ENCODE results near the gene SYNPR.

Gene SYNPR

GRCh38 chr3:63456901-63457300 is 178.8 kb downstream of the SYNPR start:
- Histone ChIP-seq H3F3A (ENCODE audit: insufficient read depth, low read length) (no peaks in the 10 kb centered on the region), H4K20me1 (ENCODE audit: insufficient read depth, low read length) (no peaks in the 10 kb centered on the region), H3K9me3 (ENCODE audit: low read length) (no peaks in the 10 kb centered on the region), H3K4me3 (ENCODE audit: low read depth, low read length, poor library complexity, severe bottlenecking) (no peak overlapping the region), H3K4me2 (ENCODE audit: low read length) (no peak overlapping the region), H3K27me3 (ENCODE audit: insufficient read depth, low read length) (no peaks in the 10 kb centered on the region), H3K9ac (ENCODE audit: low read length) (no peak overlapping the region), H2AFZ (ENCODE audit: low read length) (no peak overlapping the region), H3K9me2 (ENCODE audit: low read depth, low read length) (no peaks in the 10 kb centered on the region), H3K4me1 (ENCODE audit: insufficient read depth, low read length, severe bottlenecking) (no peaks in the 10 kb centered on the region), H3K79me2 (ENCODE audit: insufficient read depth, low read length) (no peaks in the 10 kb centered on the region), H3K36me3 (ENCODE audit: insufficient read depth, low read length) (no peaks in the 10 kb centered on the region), H3K27ac (ENCODE audit: low read depth, low read length, poor library complexity, severe bottlenecking) (no peak overlapping the region)
- TF ChIP-seq CTCF (IDR thresholded peaks at IDR 0.05; ENCODE audit: low read length): no peak
- TF ChIP-seq EZH2 (IDR thresholded peaks at IDR 0.05; ENCODE audit: borderline replicate concordance, low read length): no peak

- TF ChIP-seq CTCF (IDR thresholded peaks at IDR 0.05; ENCODE audit: low read length): no peak
- TF ChIP-seq EZH2 (IDR thresholded peaks at IDR 0.05; ENCODE audit: borderline replicate concordance, low read length): no peak
- Histone ChIP-seq H3K4me3 (ENCODE audit: low read depth, low read length, poor library complexity, severe bottlenecking) (no peak overlapping the region), H3K27ac (ENCODE audit: low read depth, low read length, poor library complexity, severe bottlenecking) (no peak overlapping the region), H3K27me3 (ENCODE audit: insufficient read depth, low read length) (no peaks in the 10 kb centered on the region), H3K9ac (ENCODE audit: low read length) (no peak overlapping the region), H3F3A (ENCODE audit: insufficient read depth, low read length) (no peaks in the 10 kb centered on the region), H4K20me1 (ENCODE audit: insufficient read depth, low read length) (no peaks in the 10 kb centered on the region), H3K4me1 (ENCODE audit: insufficient read depth, low read length, severe bottlenecking) (no peaks in the 10 kb centered on the region), H3K9me3 (ENCODE audit: low read length) (no peaks in the 10 kb centered on the region), H3K79me2 (ENCODE audit: insufficient read depth, low read length) (no peaks in the 10 kb centered on the region), H3K9me2 (ENCODE audit: low read depth, low read length) (no peaks in the 10 kb centered on the region), H3K36me3 (ENCODE audit: insufficient read depth, low read length) (no peaks in the 10 kb centered on the region), H2AFZ (ENCODE audit: low read length) (no peak overlapping the region), H3K4me2 (ENCODE audit: low read length) (no peak overlapping the region)
These were observed 180.3 kb downstream of the SYNPR start for GRCh38 chr3:63458405-63458804.

DNA sequence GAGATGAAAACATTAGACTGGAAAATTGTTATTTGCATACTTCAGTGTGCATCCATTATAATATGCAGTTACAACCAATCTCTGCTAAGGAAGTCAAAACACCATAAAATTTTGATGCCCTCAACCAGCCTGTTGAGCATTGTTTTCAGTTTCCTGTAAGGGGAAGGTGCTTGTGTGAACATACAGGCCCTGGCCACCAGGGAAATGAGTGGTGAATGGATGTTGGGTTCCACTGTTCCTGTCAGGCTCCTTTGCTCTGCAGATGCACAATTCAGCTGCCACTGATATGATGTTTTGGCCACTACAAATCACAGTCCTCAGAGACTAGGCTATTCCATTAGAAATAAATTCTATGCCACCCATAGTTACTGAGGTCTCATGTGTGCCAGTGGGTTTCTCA is 184.6 kb downstream of the SYNPR start:
- H3K4me3 ChIP-seq (ENCODE audit: low read depth, low read length, poor library complexity, severe bottlenecking): no peak overlapping the region
- H3K36me3 ChIP-seq (ENCODE audit: insufficient read depth, low read length): no peaks in the 10 kb centered on the region
- H3K79me2 ChIP-seq (ENCODE audit: insufficient read depth, low read length): no peaks in the 10 kb centered on the region
- no peaks in the 10 kb centered on the region for H3K9me3 ChIP-seq (ENCODE audit: low read length)
- no peaks in the 10 kb centered on the region for H3K9me2 ChIP-seq (ENCODE audit: low read depth, low read length)
- no peak overlapping the region for H3K4me2 ChIP-seq (ENCODE audit: low read length)
- no peaks in the 10 kb centered on the region for H3K27me3 ChIP-seq (ENCODE audit: insufficient read depth, low read length)
- H3F3A ChIP-seq (ENCODE audit: insufficient read depth, low read length): no peaks in the 10 kb centered on the region
- no peaks in the 10 kb centered on the region for H4K20me1 ChIP-seq (ENCODE audit: insufficient read depth, low read length)
- no peak overlapping the region for H3K9ac ChIP-seq (ENCODE audit: low read length)
- H3K4me1 ChIP-seq (ENCODE audit: insufficient read depth, low read length, severe bottlenecking): no peaks in the 10 kb centered on the region
- H2AFZ ChIP-seq (ENCODE audit: low read length): no peak overlapping the region
- TF ChIP-seq EZH2 (IDR thresholded peaks at IDR 0.05; ENCODE audit: borderline replicate concordance, low read length) (no peak), CTCF (IDR thresholded peaks at IDR 0.05; ENCODE audit: low read length) (no peak)
- no peak overlapping the region for H3K27ac ChIP-seq (ENCODE audit: low read depth, low read length, poor library complexity, severe bottlenecking)

Data from OCI-LY1 (cell line).